Measurements from ENCODE around the gene IL17C. TPM values are rescaled to one million over a fixed set of nuclear protein-coding genes. Genes with fewer than 3 reads are reported as not detected.

IL17C gene
- polyA plus RNA-seq, 2 of the 4 experiments (the other 2 are of a cell fraction), result not detected

DNA sequence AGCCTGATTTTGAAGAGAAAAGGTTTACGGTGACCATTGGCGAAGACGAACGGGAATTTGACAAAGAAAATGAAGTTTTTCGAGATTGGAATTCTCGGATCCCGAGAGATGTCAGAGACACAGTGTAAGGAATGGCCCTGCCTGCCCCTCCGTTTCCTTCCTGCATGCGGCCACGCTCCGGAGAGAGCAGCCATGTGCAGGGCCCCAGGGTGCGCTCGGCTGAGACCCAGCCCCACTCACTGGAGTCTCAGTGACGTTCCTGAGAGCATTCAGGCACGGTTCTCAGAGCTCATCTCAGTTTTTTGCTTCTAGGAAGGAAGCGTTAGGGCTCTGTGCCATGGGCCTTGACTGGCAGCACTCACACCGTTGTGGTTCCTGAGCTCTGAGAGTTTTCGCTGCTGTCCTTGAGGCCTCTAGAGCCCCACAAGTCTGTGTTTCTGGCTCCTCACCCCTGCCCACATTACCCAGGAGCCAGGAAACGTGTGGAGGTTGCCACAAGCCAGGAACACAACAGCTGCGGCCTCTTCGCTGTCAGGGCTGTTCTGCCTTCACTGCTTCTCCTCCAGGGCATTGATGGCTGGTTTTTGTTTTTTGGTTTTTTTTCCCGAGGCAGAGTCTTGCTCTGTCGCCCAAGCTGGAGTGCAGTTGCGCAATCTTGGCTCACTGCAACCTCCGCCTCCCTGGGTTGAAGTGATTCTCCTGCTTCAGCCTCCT is 38.4 kb upstream of the IL17C start:
- no peaks in the 10 kb centered on the region for H3K9me3 ChIP-seq
- H3K4me1 ChIP-seq, result no peaks in the 10 kb centered on the region
- no peak overlapping the region for H3K4me3 ChIP-seq
- DNase-seq (ENCODE audit: low read depth in 1 of 2, low spot score in 1 of 2) (no peak), ATAC-seq (no peak), FAIRE-seq (no peak)
- POLR2A ChIA-PET, result no interaction called here
- 92% methylated on average over 25 of the region's 25 CpGs for WGBS (ENCODE audit: missing lambda C conversion rate)
- CTCF ChIA-PET, result interaction anchor here (1.1 to 1.7 kb wide), 2 partner anchors 10 to 14 kb away, joined by 3 to 4 read pairs; no protein-coding TSS in a partner anchor
- no peak overlapping the region for H3K27ac ChIP-seq
- no peak overlapping the region for H3K4me2 ChIP-seq
- TF ChIP-seq CEBPB (IDR thresholded peaks at IDR 0.05), result peak; percentile 80 to 94
- TF ChIP-seq KDM5A (IDR thresholded peaks at IDR 0.05), result no peak

DNA sequence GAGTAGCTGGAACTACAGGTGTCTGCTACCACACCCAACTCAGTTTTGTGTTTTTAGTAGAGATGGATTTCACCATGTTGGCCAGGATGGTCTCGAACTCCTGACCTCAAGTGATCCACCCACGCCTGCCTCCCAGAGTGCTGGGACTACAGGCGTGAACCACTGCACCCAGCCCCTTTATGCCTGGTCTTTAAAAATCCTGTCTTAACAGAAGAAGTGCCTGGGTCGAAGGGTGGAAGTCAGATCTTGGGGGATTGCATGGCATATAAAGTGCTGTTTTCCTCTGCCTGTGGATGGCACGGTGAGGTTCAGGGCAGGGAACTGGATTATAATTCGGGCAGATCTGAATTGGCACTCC is 37.9 kb upstream of the IL17C start:
- DNase-seq (ENCODE audit: low read depth in 1 of 2, low spot score in 1 of 2), result no peak
- no peak for ATAC-seq
- WGBS (ENCODE audit: missing lambda C conversion rate), result 92% methylated on average over 6 of the region's 6 CpGs
- ChIA-PET CTCF (interaction anchor here (1.1 to 1.7 kb wide), 2 partner anchors 9 to 15 kb away, joined by 3 to 4 read pairs; no protein-coding TSS in a partner anchor), POLR2A (no interaction called here)
- no peak for FAIRE-seq
- H3K4me3 ChIP-seq, result no peak overlapping the region
- TF ChIP-seq ZSCAN20 (CRISPR knock-in tag; IDR thresholded peaks at IDR 0.05) (no peak), EP300 (IDR thresholded peaks at IDR 0.05) (no peak), NFE2L2 (conservative IDR thresholded peaks at IDR 0.05; ENCODE audit: low read length) (no peak), SREBF2 (IDR thresholded peaks at IDR 0.05) (no peak), REST (IDR thresholded peaks at IDR 0.05) (no peak), ZNF302 (CRISPR knock-in tag; IDR thresholded peaks at IDR 0.05) (no peak), HMGXB4 (CRISPR knock-in tag; IDR thresholded peaks at IDR 0.05; ENCODE audit: borderline replicate concordance) (no peak), RAD21 (conservative IDR thresholded peaks at IDR 0.05 in 1 of 2, IDR thresholded peaks at IDR 0.05 in 1 of 2) (no peak), HOXB5 (CRISPR knock-in tag; IDR thresholded peaks at IDR 0.05) (no peak), FOXS1 (CRISPR knock-in tag; IDR thresholded peaks at IDR 0.05) (no peak)
- H3K9me3 ChIP-seq, result no peaks in the 10 kb centered on the region
- no peak overlapping the region for H3K27ac ChIP-seq
- no peak overlapping the region for H3K4me2 ChIP-seq
- H3K4me1 ChIP-seq, result no peaks in the 10 kb centered on the region

GRCh38 chr16:88601313-88602036 is 36.9 kb upstream of the IL17C start:
- Histone ChIP-seq H3K27ac (no peak overlapping the region), H3K4me3 (no peak overlapping the region), H3K9me3 (no peaks in the 10 kb centered on the region), H3K4me1 (no peaks in the 10 kb centered on the region), H3K4me2 (no peak overlapping the region)
- WGBS (ENCODE audit: missing lambda C conversion rate), result 85% methylated on average over 9 of the region's 9 CpGs
- no peak for FAIRE-seq
- no peak for ATAC-seq
- no peak for TF ChIP-seq CEBPB (IDR thresholded peaks at IDR 0.05)
- TF ChIP-seq FOXS1 (CRISPR knock-in tag; IDR thresholded peaks at IDR 0.05), result no peak
- TF ChIP-seq NFE2L2 (conservative IDR thresholded peaks at IDR 0.05; ENCODE audit: low read length), result no peak
- TF ChIP-seq MAX (IDR thresholded peaks at IDR 0.05), result no peak
- ChIA-PET CTCF (interaction anchor here (1.7 kb wide), 1 partner anchor 8 kb away, joined by 3 read pairs; no protein-coding TSS in a partner anchor), POLR2A (no interaction called here)
- DNase-seq (ENCODE audit: low read depth in 1 of 2, low spot score in 1 of 2), result no peak

All from A549 (cell line).